H4 (cell line): ENCODE results near the gene TTC34. TPM values are rescaled to one million over a fixed set of nuclear protein-coding genes. Genes with fewer than 3 reads are reported as not detected.

Experiments
- DNase-seq: peaks from one replicate; pipeline ENCODE4 v3.0.0-alpha.2; 2015; ENCODE audit warnings: low spot score
- total RNA-seq: library from RNA; depleted of rRNA; stranded (reverse); fragments of >200 nt; shearing (Covaris generic); gene quantifications from 2 replicates; pipeline ENCODE4 v1.2.3, GENCODE V29; 2014; rRNA removed

Gene TTC34, protein sequence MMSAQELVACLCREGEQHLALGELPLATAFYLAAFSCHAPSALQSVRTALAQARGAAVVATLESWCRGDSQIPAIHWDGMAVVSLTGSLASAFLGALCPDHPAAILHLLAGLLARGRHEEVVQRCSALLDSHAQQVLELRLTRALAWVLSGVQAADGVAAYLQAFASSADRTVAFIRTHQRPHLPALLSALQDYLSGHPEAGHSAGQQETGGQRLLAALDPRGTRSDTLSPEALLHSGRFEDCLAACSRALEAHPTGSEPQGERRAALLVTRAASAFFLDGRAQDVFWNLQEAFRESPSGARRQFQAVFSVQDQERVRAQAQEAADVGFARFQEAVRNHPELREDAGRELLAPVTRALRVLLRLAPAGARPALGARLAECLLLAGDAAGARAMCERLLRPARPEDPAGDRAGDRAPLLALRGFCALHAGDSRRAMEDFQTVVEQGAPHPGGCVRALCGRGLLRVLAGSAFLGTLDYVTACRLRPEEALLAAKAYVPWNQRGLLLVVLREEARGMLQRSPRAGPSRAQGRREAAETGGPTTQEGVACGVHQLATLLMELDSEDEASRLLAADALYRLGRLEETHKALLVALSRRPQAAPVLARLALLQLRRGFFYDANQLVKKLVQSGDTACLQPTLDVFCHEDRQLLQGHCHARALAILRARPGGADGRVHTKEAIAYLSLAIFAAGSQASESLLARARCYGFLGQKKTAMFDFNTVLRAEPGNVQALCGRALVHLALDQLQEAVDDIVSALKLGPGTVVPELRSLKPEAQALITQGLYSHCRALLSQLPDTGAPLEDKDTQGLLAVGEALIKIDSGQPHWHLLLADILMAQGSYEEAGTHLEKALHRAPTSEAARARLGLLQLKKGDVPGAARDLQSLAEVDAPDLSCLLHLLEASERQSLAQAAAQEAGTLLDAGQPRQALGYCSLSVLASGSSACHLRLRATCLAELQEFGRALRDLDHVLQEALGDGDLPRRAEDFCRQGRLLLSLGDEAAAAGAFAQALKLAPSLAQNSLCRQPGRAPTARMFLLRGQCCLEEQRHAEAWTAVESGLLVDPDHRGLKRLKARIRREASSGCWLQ
- 0.10 and 0.12 TPM in 2 replicates for total RNA-seq

DNA sequence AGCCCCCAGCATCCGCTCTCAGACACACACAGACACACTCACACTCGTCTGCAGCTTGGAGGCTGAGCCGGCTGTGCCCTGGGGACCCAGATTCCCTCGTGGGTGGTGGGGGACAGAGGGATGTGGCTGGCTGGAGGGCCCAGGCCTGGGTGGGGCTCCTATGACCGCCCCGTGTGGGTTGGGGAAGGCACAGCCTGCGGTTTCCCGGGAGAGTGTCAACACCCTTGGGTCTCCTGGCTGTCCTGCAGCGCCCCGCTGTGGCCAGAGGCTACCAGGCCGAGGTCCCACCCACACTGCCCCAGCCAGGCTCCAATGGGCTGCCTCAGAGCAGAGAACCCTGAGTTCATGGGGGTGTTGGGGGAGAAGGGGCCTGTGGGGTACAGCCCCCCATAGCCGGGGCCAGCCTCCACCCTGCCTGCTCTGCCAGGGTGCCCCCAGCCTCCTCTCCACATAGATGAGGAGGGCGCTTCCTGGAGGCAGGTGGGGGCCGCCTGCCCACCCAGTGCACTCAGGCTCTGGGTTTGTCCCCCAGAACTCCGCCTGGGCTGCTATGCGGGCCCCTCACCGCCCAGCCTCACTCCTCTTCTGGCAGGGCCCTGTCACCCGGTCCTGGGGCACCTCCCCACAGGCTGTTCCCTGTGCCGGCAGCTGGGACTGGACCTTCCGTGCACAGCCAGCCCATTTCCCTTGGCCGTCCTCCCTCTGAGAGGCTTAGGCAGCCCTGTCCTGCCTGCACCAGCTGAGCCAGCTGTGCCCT is at the start of gene TTC34:
TSS of gene TTC34 (minus strand) at position 159 of the 757 bp plus-strand sequence. CDS start 866 bp downstream, outside the sequence.
- DNase-seq = no peak

DNA sequence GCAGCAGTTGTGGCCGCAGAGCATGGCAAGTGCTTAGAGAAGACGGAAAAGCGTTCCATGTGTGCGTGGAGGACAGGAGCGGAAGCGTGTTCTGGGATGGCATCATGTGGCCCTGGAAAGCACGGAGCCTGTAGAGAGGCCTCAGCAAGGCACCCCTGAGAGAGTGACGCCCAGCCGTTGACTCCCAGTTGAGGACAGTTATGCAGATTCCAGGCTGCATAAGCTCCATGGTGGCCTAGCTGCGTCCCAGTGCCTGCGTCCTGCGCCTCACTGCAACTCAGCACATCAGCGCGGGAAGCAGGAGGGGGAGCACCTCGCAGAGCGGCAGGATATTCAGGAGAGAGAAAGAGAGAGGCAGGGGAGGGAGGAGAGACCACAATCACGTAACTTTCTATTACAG is 49.0 kb upstream of the TTC34 start:
- DNase-seq = no peak

GRCh38 chr1:2848006-2848670 is 46.6 kb upstream of the TTC34 start:
- no peak for DNase-seq

- no peak for DNase-seq
Observed at GRCh38 chr1:2847086-2847985, 45.8 kb upstream of the TTC34 start.

- DNase-seq = no peak
Observed at GRCh38 chr1:2845869-2846268, 44.4 kb upstream of the TTC34 start.

- DNase-seq = no peak
Observed at GRCh38 chr1:2840036-2840809, 38.7 kb upstream of the TTC34 start.

GRCh38 chr1:2837823-2838222 is 36.3 kb upstream of the TTC34 start:
- no peak for DNase-seq

DNA sequence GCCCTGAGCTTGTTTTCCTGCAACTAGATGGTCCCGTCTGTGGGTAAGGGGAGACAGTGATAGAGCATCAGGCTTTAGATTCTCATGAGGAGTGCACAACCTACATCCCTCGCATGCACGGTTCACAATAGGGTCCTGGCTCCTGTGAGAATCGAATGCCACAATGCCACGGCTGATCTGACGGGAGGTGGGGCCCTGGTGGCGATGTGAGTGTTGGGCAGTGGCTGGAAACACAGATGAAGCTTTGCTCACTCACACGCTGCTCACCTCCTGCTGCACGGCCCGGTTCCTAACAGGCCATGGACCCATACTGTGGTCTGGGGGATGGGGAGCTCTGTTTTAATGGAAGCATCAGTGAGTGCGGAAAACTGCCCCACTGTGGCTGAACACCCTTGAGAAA is 35.8 kb upstream of the TTC34 start:
- DNase-seq = no peak

- no peak for DNase-seq
Observed at GRCh38 chr1:2836333-2836970, 35.0 kb upstream of the TTC34 start.

DNA sequence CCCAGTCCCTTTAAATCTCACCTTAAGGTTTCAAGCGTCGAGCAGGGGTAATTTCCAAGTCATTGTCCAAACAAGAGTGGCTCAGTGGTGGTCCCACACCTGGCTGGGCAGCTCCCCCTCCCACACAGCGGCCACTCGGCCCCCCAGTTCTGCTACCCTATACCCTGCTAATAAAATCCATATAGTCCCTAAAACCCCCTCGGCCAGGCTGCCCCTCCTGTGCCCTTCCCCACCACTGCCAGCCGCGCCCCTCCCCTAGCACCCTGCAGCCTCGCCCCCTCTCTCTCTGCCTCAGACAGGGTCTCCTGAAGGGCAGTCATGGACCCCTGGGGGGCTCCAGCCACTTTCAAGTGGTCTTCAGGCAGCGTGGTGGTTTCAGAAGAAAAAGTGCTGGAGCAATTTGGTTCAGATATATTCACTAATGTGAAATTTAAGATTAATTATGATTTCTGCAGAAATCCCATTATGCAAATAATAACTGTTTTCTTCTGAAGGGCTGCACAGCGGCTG is 34.2 kb upstream of the TTC34 start:
- DNase-seq = no peak

DNA sequence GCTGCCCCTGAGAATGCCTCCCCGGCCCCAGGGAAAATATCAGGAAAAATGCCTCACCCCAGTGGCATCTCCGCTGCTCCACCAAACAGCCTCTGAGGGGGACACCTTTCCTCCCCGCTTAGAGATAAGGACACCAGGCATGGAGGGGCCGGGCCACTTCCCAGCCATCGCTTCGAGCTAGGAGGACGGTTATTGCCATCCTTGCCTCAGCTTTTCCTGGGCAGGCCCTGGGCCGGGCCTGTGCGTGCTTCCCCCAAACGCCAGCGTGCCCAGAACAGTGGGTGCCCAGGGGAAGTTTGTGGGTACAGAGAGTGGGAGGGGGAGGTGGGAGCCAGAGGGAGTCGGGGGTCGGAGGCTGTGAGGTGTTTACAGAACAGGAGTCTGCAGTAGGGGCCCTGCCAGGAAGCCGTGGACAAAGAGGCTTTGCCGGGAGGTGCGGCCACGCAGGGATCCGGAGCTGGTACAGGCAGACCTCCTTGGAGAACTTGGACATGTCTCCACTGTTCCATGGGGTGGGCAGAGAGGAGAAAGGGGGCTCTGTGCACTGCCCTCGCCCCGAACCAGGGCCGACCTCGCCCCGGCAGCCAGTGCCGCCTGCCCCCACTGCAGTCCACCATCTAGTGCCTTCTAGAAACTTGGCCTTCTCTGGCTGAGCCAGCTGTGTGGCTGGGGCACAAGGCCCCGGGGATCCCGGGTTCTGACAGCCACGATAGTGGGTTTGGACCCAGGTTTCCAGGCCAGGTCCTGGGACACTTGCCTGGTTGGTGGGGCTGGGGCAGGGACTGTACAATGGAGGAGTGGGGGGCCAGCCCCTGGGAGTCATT is 33.5 kb upstream of the TTC34 start:
- no peak for DNase-seq

DNA sequence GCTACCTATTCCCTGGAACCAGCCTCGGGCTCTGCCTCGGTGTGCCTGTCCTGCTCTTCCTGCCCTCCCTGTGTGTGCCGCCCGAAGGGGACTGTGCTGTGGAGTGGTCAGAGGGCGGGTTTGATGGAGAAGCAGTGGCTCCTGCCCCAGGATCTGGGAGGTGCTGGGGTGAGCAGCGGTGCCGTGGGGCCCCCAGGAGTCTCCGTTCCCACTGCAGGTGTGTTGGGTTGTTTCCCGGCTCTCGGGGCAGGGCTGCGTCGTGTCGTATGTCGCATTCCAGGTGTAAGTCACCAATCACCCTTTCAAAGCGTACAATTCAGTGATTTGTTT is 32.6 kb upstream of the TTC34 start:
- DNase-seq = no peak

GRCh38 chr1:2833454-2834145 is 32.1 kb upstream of the TTC34 start:
- DNase-seq = no peak

DNA sequence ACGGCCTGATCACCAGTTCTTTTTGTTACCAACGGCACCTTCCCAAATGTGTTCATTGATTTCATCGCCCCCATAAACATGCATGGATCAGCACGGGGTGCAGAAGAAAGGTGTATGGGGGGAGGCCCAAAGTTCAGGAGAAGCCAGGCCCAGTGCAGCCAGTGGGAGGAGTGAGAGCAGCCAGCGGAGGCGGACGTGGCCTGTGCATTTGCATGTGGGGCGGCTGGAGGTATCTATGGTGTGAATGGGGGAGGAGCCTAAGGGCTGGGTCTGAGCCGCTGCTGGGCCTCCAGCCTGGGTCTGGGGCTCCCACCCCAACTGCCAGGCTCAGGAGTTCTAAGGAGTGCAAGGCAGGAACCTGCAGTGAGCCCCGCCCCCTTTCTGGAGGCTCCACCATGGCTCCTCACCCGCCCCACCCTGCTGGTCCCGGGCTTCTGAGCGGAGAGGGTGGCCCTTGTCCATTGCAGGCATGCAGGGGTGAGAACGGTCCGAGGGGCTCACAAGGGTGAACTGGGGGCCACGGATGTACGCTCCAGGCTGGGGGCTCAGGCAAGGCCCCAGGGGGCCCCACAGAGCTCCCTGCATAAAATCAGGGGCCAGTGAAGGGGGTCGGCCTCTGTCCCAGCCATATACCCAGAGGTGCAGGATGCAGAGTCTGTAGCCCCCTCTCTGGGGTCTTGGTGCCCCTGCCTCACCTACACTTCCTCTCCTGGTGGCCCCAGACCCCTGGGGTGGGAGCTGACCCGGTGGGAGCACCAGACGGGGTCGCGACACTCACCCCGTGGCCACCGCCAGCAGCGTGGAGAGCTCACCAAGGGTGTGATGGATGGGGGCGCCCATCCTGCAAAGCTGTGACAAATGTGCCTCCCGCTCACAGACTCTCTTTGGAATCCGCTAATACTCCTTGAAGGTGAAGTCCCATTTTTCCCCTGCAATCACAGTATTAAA is 31.3 kb upstream of the TTC34 start:
- no peak for DNase-seq

DNA sequence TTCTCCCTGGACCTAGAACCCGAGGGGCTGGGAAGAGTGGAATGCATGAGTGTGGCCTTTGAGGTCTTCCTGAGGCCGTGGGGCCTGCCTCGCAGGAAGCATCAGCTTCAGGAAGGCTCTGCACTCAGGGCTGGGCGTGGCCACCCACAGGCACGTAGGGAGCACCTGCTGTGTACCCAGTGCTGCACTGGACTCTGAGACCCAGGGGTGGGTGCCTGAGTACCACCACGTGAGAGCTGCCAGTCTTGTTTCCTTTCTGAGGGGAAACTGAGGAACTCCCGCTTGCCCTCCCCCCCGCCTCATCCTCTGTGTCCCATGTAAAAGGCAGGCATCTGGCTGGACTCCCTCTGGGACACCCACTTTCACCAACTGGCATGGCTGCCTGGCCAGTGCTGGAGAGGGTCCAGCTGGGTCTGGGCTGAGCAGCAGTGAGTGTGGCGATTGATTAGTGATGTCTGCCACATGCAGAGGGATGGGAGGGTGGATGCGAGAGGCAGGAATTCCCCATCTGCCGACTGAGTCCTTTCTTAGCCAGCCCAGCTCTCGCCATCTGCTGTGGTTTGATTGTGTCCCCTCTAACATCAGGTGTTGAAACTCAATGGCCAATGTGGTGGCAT is 30.2 kb upstream of the TTC34 start:
- no peak for DNase-seq
